Right cardiac atrium (tissue), 5 donors: ENCODE measurements around the gene C2orf76. TPM values are rescaled to one million over a fixed set of nuclear protein-coding genes. Genes with fewer than 3 reads are reported as not detected.

ENCODE experiments used
- ATAC-seq, 2 donors: fragments of 200-7000 bp; cut with Tn5 transposase; one replicate each; pipeline versions ENCODE4 v1.8.0 to v1.9.1; 2020; ENCODE audit warnings: moderate library complexity in 2 of 2, mild to moderate bottlenecking in 1 of 2
- DNase-seq, 3 donors: peaks; one replicate each; pipeline ENCODE4 v3.0.0-alpha.2; 2020
- H3K27ac ChIP-seq: one replicate; pipeline ENCODE4 v1.5.1; 2013; ENCODE audit warnings: mild to moderate bottlenecking, low read length, control low read depth, moderate library complexity
- H3K27me3 ChIP-seq: one replicate; pipeline ENCODE4 v1.6.1; 2013; ENCODE audit not compliant: control insufficient read depth, insufficient read depth
- H3K4me1 ChIP-seq: one replicate; pipeline ENCODE4 v1.6.1; 2013; ENCODE audit warnings: low read length; ENCODE audit not compliant: control insufficient read depth, insufficient read depth
- H3K4me3 ChIP-seq: one replicate; pipeline ENCODE4 v1.5.1; 2013; ENCODE audit warnings: low read length, control low read depth
- H3K9me3 ChIP-seq: one replicate; pipeline ENCODE4 v1.6.1; 2013; ENCODE audit warnings: low read length; ENCODE audit not compliant: control insufficient read depth
- WGBS: extraction: QIAGEN DNeasy Blood & Tissue Kit; methylation state at CpG from one replicate; pipeline ENCODE4 v1.1.7; 2013; 5-methylcytosine and 5-hydroxymethylcytosine counted together
- intact Hi-C, 4 donors: fragments of 100-400 bp; cut with DNase I; formaldehyde crosslinking; loops; one replicate each; pipeline versions ENCODE4 v1.11.0 to v1.14.0; 2022 to 2023
- polyA plus RNA-seq: library from polyadenylated mRNA; stranded (reverse); fragments of 200-250 nt; gene quantifications from one replicate; pipeline ENCODE4 v1.2.3, GENCODE V29; 2013
- total RNA-seq, 4 donors: library from RNA; stranded (reverse); fragmentation: NEBNext Ultra II Directional; extraction: Animal tissue kit (Norgen Biotek cat#: 25700); gene quantifications; one replicate each; pipeline ENCODE4 v1.2.1, GENCODE V29; 2021
- donor health status: healthy with polysubstance abuse.
- donor health status: DM: no; HTN: yes; CAD: no.
- donor health status: DM: no; HTN: no; CAD: no.
- donor health status: DM: no; HTN: yes; CAD: no; lungs with severe emphysema.
- donor health status: DM: yes; HTN: yes; CAD: no.

C2orf76 gene
- total and polyA plus RNA-seq, 5 donors: 11.4 to 27.7 (median 13.0) TPM

DNA sequence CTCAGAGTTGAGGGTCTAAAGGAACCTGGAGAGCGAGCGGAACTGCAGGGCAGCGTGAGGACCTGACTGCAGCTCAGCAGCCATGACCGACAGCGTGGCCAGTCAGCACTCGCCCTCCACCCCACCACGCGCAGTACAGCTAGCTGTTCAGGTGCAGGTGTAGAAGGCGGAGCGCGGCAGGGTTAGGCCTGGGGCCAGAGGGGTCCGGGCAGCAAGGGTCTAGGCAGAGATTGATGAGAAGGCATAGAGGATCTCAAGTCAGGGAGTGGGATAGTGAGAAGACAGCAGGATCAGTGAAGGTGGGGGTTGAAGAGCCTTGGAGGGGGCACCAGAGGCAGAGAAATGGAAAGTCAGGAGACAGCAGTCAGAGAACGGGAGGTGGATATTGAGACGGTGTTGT lies 72.0 kb downstream of the C2orf76 start:
- no peaks in the 10 kb centered on the region for H3K9me3 ChIP-seq
- DNase-seq (no peak), ATAC-seq (no peak)
- H3K27me3 ChIP-seq: no peaks in the 10 kb centered on the region
- H3K4me3 ChIP-seq: no peak overlapping the region
- WGBS: 91% methylated on average over 14 of the region's 14 CpGs
- H3K27ac ChIP-seq: no peak overlapping the region
- H3K4me1 ChIP-seq: no peaks in the 10 kb centered on the region
- intact Hi-C loops: loop anchor here in 3 of 4 donors (5.0 to 10.0 kb wide), 3 partner anchors 282 to 412 kb away; no protein-coding TSS in a partner anchor

DNA sequence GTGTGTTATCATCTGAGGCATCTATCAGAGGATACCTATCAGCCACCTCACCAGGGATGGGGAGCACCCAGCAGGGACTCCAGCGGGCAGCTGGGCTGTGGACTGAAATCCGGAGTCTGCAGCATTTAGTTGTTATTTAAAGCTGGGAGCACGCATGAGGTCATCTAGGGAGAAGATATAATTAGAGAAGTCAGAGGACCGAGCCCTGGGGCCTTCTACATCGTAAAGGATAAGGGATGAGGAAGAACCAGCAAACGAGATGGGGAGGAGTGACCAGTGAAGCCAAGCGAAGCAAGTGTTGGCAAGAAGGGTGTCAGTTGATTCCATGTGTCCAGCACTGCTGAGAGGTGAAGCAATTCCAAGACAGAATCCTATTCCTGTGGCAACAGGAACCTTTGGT lies 72.7 kb downstream of the C2orf76 start:
- no peaks in the 10 kb centered on the region for H3K4me1 ChIP-seq
- H3K27me3 ChIP-seq: no peaks in the 10 kb centered on the region
- no peaks in the 10 kb centered on the region for H3K9me3 ChIP-seq
- intact Hi-C loops: loop anchor here in 3 of 4 donors (5.0 to 10.0 kb wide), 3 partner anchors 282 to 412 kb away; no protein-coding TSS in a partner anchor
- ATAC-seq (peak; percentile 27 to 31), DNase-seq (no peak)
- H3K27ac ChIP-seq: no peak overlapping the region
- H3K4me3 ChIP-seq: no peak overlapping the region
- 48% methylated on average over 7 of the region's 7 CpGs for WGBS

DNA sequence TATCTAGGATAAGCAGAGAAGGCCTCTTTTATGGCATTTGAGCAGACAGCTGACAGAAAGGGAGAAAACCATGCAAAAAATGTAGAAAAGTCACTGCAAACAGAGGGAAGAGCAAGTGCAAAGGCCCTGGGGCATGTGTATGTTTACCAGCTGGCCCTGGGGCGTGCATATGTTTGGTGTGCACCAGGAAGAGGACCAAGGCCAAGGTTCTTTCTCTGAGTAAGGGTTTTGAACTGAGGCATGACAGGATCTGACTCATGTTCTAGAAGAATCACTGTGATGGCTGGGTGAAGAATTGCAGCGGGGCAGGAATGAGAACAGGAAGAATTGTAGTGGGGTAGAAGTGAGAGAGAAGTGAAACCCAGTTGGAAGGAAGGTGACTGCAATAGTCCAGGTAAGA lies 73.4 kb downstream of the C2orf76 start:
- no peak for ATAC-seq
- intact Hi-C loops: loop anchor here in 3 of 4 donors (5.0 to 10.0 kb wide), 3 partner anchors 281 to 411 kb away; no protein-coding TSS in a partner anchor

DNA sequence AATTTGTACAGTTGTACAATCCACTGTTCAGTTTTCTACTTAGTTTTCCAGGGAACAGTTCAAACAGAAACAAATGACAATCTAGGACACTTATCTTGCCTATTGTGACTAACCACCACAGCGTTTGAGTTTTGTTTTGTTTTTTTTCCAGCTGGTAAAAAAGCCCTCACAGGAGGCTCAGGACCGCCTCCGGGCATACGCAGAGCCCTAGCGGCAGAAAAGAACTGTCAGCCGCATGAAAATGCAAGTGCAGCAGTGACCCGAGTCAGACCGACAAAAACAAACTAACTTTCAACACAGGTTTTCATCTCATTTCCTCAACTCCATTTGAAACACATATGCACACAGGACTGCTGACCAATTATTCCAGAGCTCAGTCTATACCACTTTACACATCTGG lies 74.4 kb downstream of the C2orf76 start:
- intact Hi-C loops: loop anchor here in 3 of 4 donors (5.0 to 10.0 kb wide), 3 partner anchors 280 to 410 kb away; no protein-coding TSS in a partner anchor
- WGBS: 65% methylated on average over 8 of the region's 8 CpGs
- H3K27me3 ChIP-seq: no peaks in the 10 kb centered on the region
- no peak for DNase-seq
- no peaks in the 10 kb centered on the region for H3K4me1 ChIP-seq
- H3K4me3 ChIP-seq: no peak overlapping the region
- no peaks in the 10 kb centered on the region for H3K9me3 ChIP-seq
- ATAC-seq: peak in 1 of 2 donors; percentile 17
- no peak overlapping the region for H3K27ac ChIP-seq

More for the DNA sequence above, 73.4 kb downstream of the C2orf76 start:
- no peak for DNase-seq
- no peak overlapping the region for H3K4me3 ChIP-seq
- H3K4me1 ChIP-seq: no peaks in the 10 kb centered on the region
- no peaks in the 10 kb centered on the region for H3K27me3 ChIP-seq
- no peaks in the 10 kb centered on the region for H3K9me3 ChIP-seq
- WGBS: 89% methylated on average over 2 of the region's 2 CpGs
- H3K27ac ChIP-seq: no peak overlapping the region

DNA sequence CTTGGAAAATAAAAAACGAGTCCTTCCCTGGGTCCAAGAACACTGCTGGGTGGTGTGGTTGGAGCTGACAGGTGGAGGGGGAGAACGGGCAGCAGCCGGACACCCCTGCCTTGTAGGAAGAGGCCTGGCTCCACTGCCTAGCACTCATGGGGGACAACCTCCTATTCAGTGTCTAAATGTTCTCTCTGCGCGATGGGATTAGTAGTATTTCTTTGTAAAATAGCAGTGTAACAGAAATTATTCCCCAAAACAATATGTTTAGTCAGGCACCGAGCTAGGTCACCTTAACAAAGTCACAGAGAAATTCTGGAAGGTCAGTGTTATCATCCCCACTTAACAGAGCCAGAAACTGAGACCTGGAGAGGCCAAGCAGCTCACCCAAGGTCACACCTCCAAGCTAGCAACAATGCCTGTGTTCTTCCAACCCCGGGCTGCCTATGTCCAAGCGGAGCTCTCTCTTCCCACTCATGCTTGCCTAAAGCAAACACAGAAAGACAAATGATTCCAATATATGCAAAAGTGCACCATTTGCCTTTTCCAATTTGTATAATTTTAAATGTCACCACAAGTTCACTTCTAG lies 75.0 kb downstream of the C2orf76 start:
- WGBS: 91% methylated on average over 8 of the region's 8 CpGs
- no peak overlapping the region for H3K27ac ChIP-seq
- no peaks in the 10 kb centered on the region for H3K9me3 ChIP-seq
- no peak overlapping the region for H3K4me3 ChIP-seq
- no peaks in the 10 kb centered on the region for H3K4me1 ChIP-seq
- intact Hi-C loops: loop anchor here in 3 of 4 donors (2.0 to 10.0 kb wide), 4 partner anchors 279 to 409 kb away; no protein-coding TSS in a partner anchor
- H3K27me3 ChIP-seq: no peaks in the 10 kb centered on the region
- no peak for DNase-seq
- no peak for ATAC-seq

DNA sequence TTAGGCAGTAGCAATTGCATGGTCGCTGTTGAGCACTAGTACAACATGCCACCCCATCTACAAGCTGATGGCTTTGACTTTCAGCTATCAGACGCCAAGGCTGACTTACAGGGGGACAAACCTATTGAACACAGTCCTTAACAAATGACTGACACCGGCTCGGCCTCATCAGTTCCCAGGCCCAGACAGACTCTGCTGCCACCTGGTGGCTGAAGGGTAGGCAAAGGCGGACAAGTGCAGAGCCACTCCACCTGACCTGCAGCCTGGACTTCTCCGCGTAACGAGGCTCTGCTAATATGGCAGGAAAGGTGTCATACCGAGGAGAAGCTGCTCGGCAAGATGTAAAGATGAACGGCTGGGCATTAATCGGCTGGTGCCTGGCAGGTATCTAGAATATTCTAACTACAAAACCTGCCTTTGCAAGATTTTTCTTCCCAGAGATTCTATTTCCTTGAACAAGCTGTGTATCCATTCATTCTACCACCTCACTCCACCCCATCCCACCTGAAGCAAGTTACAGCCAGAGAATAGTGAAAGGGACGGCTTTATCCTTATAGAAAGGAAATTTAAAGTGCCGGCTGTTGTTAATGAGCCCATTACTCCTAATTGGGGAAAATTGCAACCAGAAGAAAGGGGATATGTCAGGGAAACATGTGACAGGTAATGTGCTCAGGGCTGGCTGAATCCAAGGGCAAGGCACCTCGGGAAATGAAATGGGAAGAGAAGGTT lies 75.6 kb downstream of the C2orf76 start:
- Histone ChIP-seq H3K4me3 (no peak overlapping the region), H3K27ac (no peak overlapping the region), H3K4me1 (no peaks in the 10 kb centered on the region), H3K9me3 (no peaks in the 10 kb centered on the region), H3K27me3 (no peaks in the 10 kb centered on the region)
- 44% methylated on average over 15 of the region's 15 CpGs for WGBS
- intact Hi-C loops: loop anchor here in 3 of 4 donors (2.0 to 10.0 kb wide), 4 partner anchors 278 to 409 kb away; no protein-coding TSS in a partner anchor
- peak; percentile 73 to 90 for ATAC-seq
- DNase-seq: peak; percentile 89 to 91 (median 89)

DNA sequence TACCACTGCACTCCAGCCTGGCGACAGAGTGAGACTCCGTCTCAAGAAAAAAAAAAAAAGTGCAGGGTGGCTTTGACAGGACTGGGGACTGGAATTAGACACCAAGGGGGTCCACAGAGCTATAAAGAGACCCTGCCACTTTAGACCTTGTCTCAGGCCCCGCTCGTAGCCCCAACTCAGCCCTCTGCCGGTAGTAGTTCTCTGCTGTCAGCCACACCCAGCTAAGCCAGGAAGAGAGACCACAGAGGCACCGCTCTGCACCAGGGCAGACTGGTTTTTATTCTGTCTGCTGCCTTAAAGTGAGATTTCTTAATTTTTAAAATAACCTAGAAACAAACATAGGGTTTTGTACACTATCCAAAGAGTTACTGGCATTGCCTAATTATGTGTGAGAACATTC lies 77.0 kb downstream of the C2orf76 start:
- no peaks in the 10 kb centered on the region for H3K9me3 ChIP-seq
- 92% methylated on average over 6 of the region's 6 CpGs for WGBS
- H3K4me1 ChIP-seq: no peaks in the 10 kb centered on the region
- peak in 1 of 2 donors; percentile 20 for ATAC-seq
- DNase-seq: peak in 1 of 3 donors; percentile 31
- intact Hi-C loops: loop anchor here in 3 of 4 donors (2.0 to 10.0 kb wide), 5 partner anchors 65 to 407 kb away; partner anchors contain the start of gene STEAP3 (in 2 of the 3)
- no peaks in the 10 kb centered on the region for H3K27me3 ChIP-seq
- no peak overlapping the region for H3K4me3 ChIP-seq
- H3K27ac ChIP-seq: no peak overlapping the region

DNA sequence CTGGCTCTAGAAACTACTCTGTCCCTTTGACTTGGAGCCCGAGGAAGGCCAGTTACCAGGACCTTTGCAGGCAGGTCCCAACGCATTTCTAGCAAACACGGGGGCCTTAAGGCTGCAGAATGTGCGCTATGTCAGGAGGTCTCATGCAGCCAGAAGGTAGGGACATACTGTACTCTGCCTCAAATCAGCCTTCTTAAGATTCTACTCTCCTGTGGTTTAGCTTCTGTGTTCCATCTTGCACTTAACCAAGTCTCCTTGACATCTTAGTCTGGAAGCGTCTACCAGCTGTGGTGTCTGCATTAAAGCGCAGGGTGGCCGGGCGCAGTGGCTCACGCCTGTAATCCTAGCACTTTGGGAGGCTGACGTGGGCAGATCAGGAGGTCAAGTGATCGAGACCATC lies 77.5 kb downstream of the C2orf76 start:
- ATAC-seq: peak in 1 of 2 donors; percentile 39
- intact Hi-C loops: loop anchor here in 3 of 4 donors (10.0 kb wide), 2 partner anchors 64 to 404 kb away; partner anchors contain the start of gene STEAP3 (in 2 of the 3)
- 83% methylated on average over 11 of the region's 11 CpGs for WGBS

DNA sequence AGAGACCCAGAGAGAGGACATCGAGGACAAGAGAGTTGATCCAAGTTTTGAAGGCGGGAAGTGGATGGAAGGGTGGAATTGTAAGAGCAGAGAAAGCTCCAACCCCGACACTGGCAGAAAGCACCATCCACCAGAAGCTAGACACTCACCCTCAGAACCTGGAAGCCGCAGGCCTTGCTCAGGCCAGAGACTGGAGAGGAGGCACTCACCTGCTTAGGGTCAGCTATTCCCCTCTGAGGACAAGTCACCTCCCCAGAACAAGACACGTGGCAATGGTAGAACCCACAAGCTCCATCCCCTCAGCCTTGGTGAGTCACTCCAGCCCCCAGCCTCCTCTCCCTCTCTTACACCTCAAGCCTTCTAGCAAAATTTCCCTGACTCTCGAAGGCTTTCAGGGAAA lies 78.1 kb downstream of the C2orf76 start:
- WGBS: 91% methylated on average over 6 of the region's 6 CpGs
- Histone ChIP-seq H3K27ac (no peak overlapping the region), H3K4me1 (no peaks in the 10 kb centered on the region), H3K4me3 (no peak overlapping the region), H3K27me3 (no peaks in the 10 kb centered on the region), H3K9me3 (no peaks in the 10 kb centered on the region)
- intact Hi-C loops: loop anchor here in 3 of 4 donors (10.0 kb wide), 2 partner anchors 64 to 404 kb away; partner anchors contain the start of gene STEAP3 (in 2 of the 3)
- ATAC-seq (no peak), DNase-seq (no peak)

More for the DNA sequence above, 77.5 kb downstream of the C2orf76 start:
- Histone ChIP-seq H3K4me3 (no peak overlapping the region), H3K9me3 (no peaks in the 10 kb centered on the region), H3K27ac (no peak overlapping the region), H3K4me1 (no peaks in the 10 kb centered on the region), H3K27me3 (no peaks in the 10 kb centered on the region)
- peak in 1 of 3 donors; percentile 59 for DNase-seq

DNA sequence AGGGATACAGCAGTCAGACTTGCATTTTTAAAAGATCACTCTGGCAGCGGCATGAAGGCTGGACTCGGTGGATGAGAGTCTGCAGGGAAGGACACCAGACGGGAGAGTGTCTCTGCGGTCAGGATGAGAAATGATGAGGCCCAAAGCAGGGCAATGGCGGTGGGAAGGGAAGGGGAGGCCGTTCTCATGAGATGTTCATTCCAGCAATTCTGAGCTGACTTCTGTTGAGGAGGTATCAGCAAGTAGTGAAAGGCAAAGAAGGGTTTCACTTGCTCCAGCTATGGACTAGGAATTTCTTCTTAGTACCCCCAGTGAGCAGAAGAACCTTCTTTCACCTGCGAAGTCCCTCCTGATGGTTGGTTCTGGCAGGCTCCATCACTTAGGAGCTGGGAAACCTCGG lies 80.0 kb downstream of the C2orf76 start:
- no peak overlapping the region for H3K4me3 ChIP-seq
- no peaks in the 10 kb centered on the region for H3K27me3 ChIP-seq
- H3K9me3 ChIP-seq: no peaks in the 10 kb centered on the region
- no peak for ATAC-seq
- no peak for DNase-seq
- WGBS: 84% methylated on average over 8 of the region's 8 CpGs
- intact Hi-C loops: loop anchor here in 3 of 4 donors (10.0 kb wide), 2 partner anchors 62 to 402 kb away; partner anchors contain the start of gene STEAP3 (in 2 of the 3)
- no peaks in the 10 kb centered on the region for H3K4me1 ChIP-seq
- no peak overlapping the region for H3K27ac ChIP-seq
